Uterus (tissue), 2 donors: ENCODE results near the gene EHF.

Experiments used
- POLR2A ChIP-seq, 2 donors: fragments of 450-650 bp; IDR thresholded peaks; one replicate each; pipeline ENCODE4 v1.6.1; 2016; ENCODE audit warnings: antibody characterized with exemption in 2 of 2, mild to moderate bottlenecking in 1 of 2, moderate library complexity in 1 of 2
- TF ChIP-seq, protein P1 (sequence below), 4 experiments: fragments of 200-600 bp in 2 of 4; fragments of 450-650 bp in 2 of 4; sonication (generic) in 2 of 4; IDR thresholded peaks; one replicate each; pipeline ENCODE4 v1.5.1; 2016 to 2019; ENCODE audit warnings: antibody characterized with exemption in 4 of 4, mild to moderate bottlenecking in 2 of 4, moderate library complexity in 1 of 4

- TF ChIP-seq, protein P1, sequence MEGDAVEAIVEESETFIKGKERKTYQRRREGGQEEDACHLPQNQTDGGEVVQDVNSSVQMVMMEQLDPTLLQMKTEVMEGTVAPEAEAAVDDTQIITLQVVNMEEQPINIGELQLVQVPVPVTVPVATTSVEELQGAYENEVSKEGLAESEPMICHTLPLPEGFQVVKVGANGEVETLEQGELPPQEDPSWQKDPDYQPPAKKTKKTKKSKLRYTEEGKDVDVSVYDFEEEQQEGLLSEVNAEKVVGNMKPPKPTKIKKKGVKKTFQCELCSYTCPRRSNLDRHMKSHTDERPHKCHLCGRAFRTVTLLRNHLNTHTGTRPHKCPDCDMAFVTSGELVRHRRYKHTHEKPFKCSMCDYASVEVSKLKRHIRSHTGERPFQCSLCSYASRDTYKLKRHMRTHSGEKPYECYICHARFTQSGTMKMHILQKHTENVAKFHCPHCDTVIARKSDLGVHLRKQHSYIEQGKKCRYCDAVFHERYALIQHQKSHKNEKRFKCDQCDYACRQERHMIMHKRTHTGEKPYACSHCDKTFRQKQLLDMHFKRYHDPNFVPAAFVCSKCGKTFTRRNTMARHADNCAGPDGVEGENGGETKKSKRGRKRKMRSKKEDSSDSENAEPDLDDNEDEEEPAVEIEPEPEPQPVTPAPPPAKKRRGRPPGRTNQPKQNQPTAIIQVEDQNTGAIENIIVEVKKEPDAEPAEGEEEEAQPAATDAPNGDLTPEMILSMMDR (IDR thresholded peaks at IDR 0.05) = no peak
- TF ChIP-seq POLR2A (IDR thresholded peaks at IDR 0.05) = no peak
These were observed 35.3 kb downstream of the EHF start for GRCh38 chr11:34656062-34656720.
